Mesenchymal stem cell (in vitro differentiated cells and primary cell): ENCODE results near the gene LCN9.

Experiments
- DNase-seq: peaks from one replicate; pipeline ENCODE4 v3.0.0-alpha.2; 2013
- H2AFZ ChIP-seq: one replicate; pipeline ENCODE4 v1.6.1; 2013; ENCODE audit warnings: low read depth, mild to moderate bottlenecking, control low read depth, inconsistent platforms, low read length, moderate library complexity
- H2AK5ac ChIP-seq: 2 replicates; pipeline ENCODE4 v1.6.1; 2013; ENCODE audit warnings: low read length, moderate library complexity, mild to moderate bottlenecking, inconsistent platforms; ENCODE audit not compliant: severe bottlenecking
- H2BK120ac ChIP-seq: one replicate; pipeline ENCODE4 v1.6.1; 2013; ENCODE audit warnings: low read depth, mild to moderate bottlenecking, inconsistent platforms, low read length, moderate library complexity
- H2BK12ac ChIP-seq, 2 experiments: one replicate each; pipeline ENCODE4 v1.6.1; 2013; ENCODE audit warnings: inconsistent platforms in 2 of 2, low read length in 2 of 2, mild to moderate bottlenecking in 2 of 2, moderate library complexity in 2 of 2, control low read depth in 1 of 2
- H2BK15ac ChIP-seq: one replicate; pipeline ENCODE4 v1.6.1; 2013; ENCODE audit warnings: mild to moderate bottlenecking, low read depth, inconsistent platforms; ENCODE audit not compliant: poor library complexity, severe bottlenecking
- H2BK5ac ChIP-seq: 2 replicates; pipeline ENCODE4 v1.6.1; 2013; ENCODE audit warnings: low read depth, mild to moderate bottlenecking, low read length, control low read depth, inconsistent platforms; ENCODE audit not compliant: poor library complexity, severe bottlenecking
- H3K14ac ChIP-seq, 2 experiments: one replicate each; pipeline ENCODE4 v1.6.1; 2013; ENCODE audit warnings: inconsistent platforms in 2 of 2, low read length in 2 of 2, control low read depth in 1 of 2, mild to moderate bottlenecking in 1 of 2, moderate library complexity in 1 of 2
- H3K18ac ChIP-seq, 2 experiments: one replicate each; pipeline ENCODE4 v1.6.1; 2013; ENCODE audit warnings: inconsistent platforms in 2 of 2, low read length in 2 of 2, control low read depth in 1 of 2, low read depth in 1 of 2, mild to moderate bottlenecking in 1 of 2
- H3K23ac ChIP-seq, 2 experiments: one replicate each; pipeline ENCODE4 v1.6.1; 2013; ENCODE audit warnings: inconsistent platforms in 2 of 2, low read length in 2 of 2, mild to moderate bottlenecking in 2 of 2, moderate library complexity in 2 of 2, control low read depth in 1 of 2
- H3K27ac ChIP-seq: 2 replicates; pipeline ENCODE4 v1.5.1; 2013; ENCODE audit warnings: mild to moderate bottlenecking, moderate library complexity, low read length, control low read depth, inconsistent platforms; ENCODE audit not compliant: poor library complexity, severe bottlenecking
- H3K27me3 ChIP-seq, 2 experiments: 2 replicates each; pipeline versions ENCODE4 v1.6.1 to v1.7.0; 2013; ENCODE audit warnings: low read length in 2 of 2, mild to moderate bottlenecking in 2 of 2, moderate library complexity in 2 of 2, control low read depth in 1 of 2, inconsistent platforms in 1 of 2; ENCODE audit not compliant: control insufficient read depth in 1 of 2, insufficient read depth in 1 of 2
- H3K36me3 ChIP-seq, 2 experiments: 2 replicates each; pipeline versions ENCODE4 v1.6.1 to v1.7.0; 2013; ENCODE audit warnings: low read length in 2 of 2, control low read depth in 1 of 2, inconsistent platforms in 1 of 2, low read depth in 1 of 2, mild to moderate bottlenecking in 1 of 2; ENCODE audit not compliant: insufficient read depth in 2 of 2, control insufficient read depth in 1 of 2
- H3K4ac ChIP-seq, 2 experiments: one replicate each; pipeline ENCODE4 v1.6.1; 2013; ENCODE audit warnings: inconsistent platforms in 2 of 2, low read length in 2 of 2, mild to moderate bottlenecking in 2 of 2, moderate library complexity in 2 of 2, control low read depth in 1 of 2, low read depth in 1 of 2
- H3K4me1 ChIP-seq: 2 replicates; pipeline ENCODE4 v1.6.1; 2013; ENCODE audit warnings: low read depth, low read length, control low read depth; ENCODE audit not compliant: control insufficient read depth, insufficient read depth
- H3K4me2 ChIP-seq: 2 replicates; pipeline ENCODE4 v1.6.1; 2013; ENCODE audit warnings: low read length, mild to moderate bottlenecking, inconsistent platforms; ENCODE audit not compliant: poor library complexity, severe bottlenecking
- H3K4me3 ChIP-seq, 2 experiments: 2 replicates each; pipeline versions ENCODE4 v1.5.1 to v1.7.0; 2013; ENCODE audit warnings: low read length in 2 of 2, mild to moderate bottlenecking in 2 of 2, control low read depth in 1 of 2, low read depth in 1 of 2; ENCODE audit not compliant: insufficient read depth in 1 of 2
- H3K79me1 ChIP-seq: replicated peaks from 2 replicates; pipeline ENCODE4 v1.6.1; 2013; ENCODE audit warnings: mild to moderate bottlenecking, control low read depth, low read length, inconsistent platforms; ENCODE audit not compliant: poor library complexity, severe bottlenecking
- H3K9ac ChIP-seq: 2 replicates; pipeline ENCODE4 v1.7.0; 2013; ENCODE audit warnings: mild to moderate bottlenecking, low read length, moderate library complexity
- H3K9me3 ChIP-seq: 2 replicates; pipeline ENCODE4 v1.7.0; 2013; ENCODE audit warnings: mild to moderate bottlenecking, low read length; ENCODE audit not compliant: control insufficient read depth
- H4K8ac ChIP-seq: one replicate; pipeline ENCODE4 v1.6.1; 2013; ENCODE audit warnings: inconsistent platforms, mild to moderate bottlenecking, low read length, moderate library complexity
- H4K91ac ChIP-seq: one replicate; pipeline ENCODE4 v1.6.1; 2013; ENCODE audit warnings: mild to moderate bottlenecking, low read length, inconsistent platforms
- WGBS: methylation state at CpG from one replicate; pipeline ENCODE4 v1.1.7; 2013; ENCODE audit warnings: mixed read lengths; 5-methylcytosine and 5-hydroxymethylcytosine counted together

Gene LCN9

GRCh38 chr9:135618866-135619598 lies 44.1 kb upstream of the LCN9 start:
- Histone ChIP-seq H4K91ac (no peak overlapping the region), H2BK5ac (no peak overlapping the region), H3K14ac (no peak overlapping the region), H3K4me1 (no peaks in the 10 kb centered on the region), H3K23ac (no peak overlapping the region), H2AFZ (no peak overlapping the region), H3K79me1 (no peaks in the 10 kb centered on the region), H3K36me3 (no peaks in the 10 kb centered on the region), H4K8ac (no peak overlapping the region), H2AK5ac (no peak overlapping the region), H3K4ac (no peak overlapping the region), H3K9ac (no peak overlapping the region), H2BK15ac (no peak overlapping the region), H3K18ac (no peak overlapping the region), H3K27me3 (peaks cover 0 to 60% of the 10 kb centered on the region in 2 experiments), H2BK120ac (no peak overlapping the region), H3K27ac (no peak overlapping the region), H3K4me2 (no peak overlapping the region), H3K4me3 (no peak overlapping the region), H2BK12ac (no peak overlapping the region), H3K9me3 (no peaks in the 10 kb centered on the region)
- 73% methylated on average over 8 of the region's 8 CpGs for WGBS
- no peak for DNase-seq

GRCh38 chr9:135619599-135619886 lies 43.6 kb upstream of the LCN9 start:
- H3K4me2 ChIP-seq: no peak overlapping the region
- H3K79me1 ChIP-seq: no peaks in the 10 kb centered on the region
- no peak overlapping the region for H3K14ac ChIP-seq
- H2AK5ac ChIP-seq: no peak overlapping the region
- H2BK5ac ChIP-seq: no peak overlapping the region
- H3K18ac ChIP-seq: no peak overlapping the region
- no peak overlapping the region for H4K91ac ChIP-seq
- no peak overlapping the region for H3K23ac ChIP-seq
- no peak for DNase-seq
- no peaks in the 10 kb centered on the region for H3K9me3 ChIP-seq
- H4K8ac ChIP-seq: no peak overlapping the region
- WGBS: 84% methylated on average over 10 of the region's 10 CpGs
- no peak overlapping the region for H2BK120ac ChIP-seq
- no peaks in the 10 kb centered on the region for H3K36me3 ChIP-seq
- H3K4ac ChIP-seq: no peak overlapping the region
- no peak overlapping the region for H3K9ac ChIP-seq
- no peak overlapping the region for H2BK15ac ChIP-seq
- no peak overlapping the region for H3K27ac ChIP-seq
- H3K4me1 ChIP-seq: no peaks in the 10 kb centered on the region
- H3K27me3 ChIP-seq: peaks cover 0 to 59% of the 10 kb centered on the region in 2 experiments
- H2BK12ac ChIP-seq: no peak overlapping the region
- no peak overlapping the region for H2AFZ ChIP-seq
- H3K4me3 ChIP-seq: no peak overlapping the region

- Histone ChIP-seq H3K36me3 (no peaks in the 10 kb centered on the region), H3K9ac (no peak overlapping the region), H2BK15ac (no peak overlapping the region), H2BK120ac (no peak overlapping the region), H2AFZ (no peak overlapping the region), H3K27me3 (peaks cover 0 to 49% of the 10 kb centered on the region in 2 experiments), H3K27ac (no peak overlapping the region), H3K79me1 (no peaks in the 10 kb centered on the region), H4K8ac (no peak overlapping the region), H4K91ac (no peak overlapping the region), H3K4me1 (no peaks in the 10 kb centered on the region), H3K4me2 (no peak overlapping the region), H3K4ac (no peak overlapping the region), H3K23ac (no peak overlapping the region), H3K14ac (no peak overlapping the region), H3K9me3 (peaks cover under 1% of the 10 kb centered on the region), H3K4me3 (no peak overlapping the region), H3K18ac (no peak overlapping the region), H2BK12ac (no peak overlapping the region), H2AK5ac (no peak overlapping the region), H2BK5ac (no peak overlapping the region)
- no peak for DNase-seq
- 92% methylated on average over 6 of the region's 7 CpGs for WGBS
Measured at GRCh38 chr9:135620558-135620957, 42.6 kb upstream of the LCN9 start.

GRCh38 chr9:135622415-135623020 lies 40.6 kb upstream of the LCN9 start:
- no peak overlapping the region for H3K14ac ChIP-seq
- H2BK12ac ChIP-seq: no peak overlapping the region
- no peak overlapping the region for H3K27ac ChIP-seq
- no peaks in the 10 kb centered on the region for H3K79me1 ChIP-seq
- 72% methylated on average over 11 of the region's 11 CpGs for WGBS
- H3K4me3 ChIP-seq: no peak overlapping the region
- H2AFZ ChIP-seq: no peak overlapping the region
- H3K4me2 ChIP-seq: no peak overlapping the region
- no peak overlapping the region for H3K23ac ChIP-seq
- DNase-seq: no peak
- H3K9me3 ChIP-seq: peaks cover 11% of the 10 kb centered on the region
- no peak overlapping the region for H2BK120ac ChIP-seq
- no peak overlapping the region for H2AK5ac ChIP-seq
- H3K27me3 ChIP-seq: peaks cover 0 to 33% of the 10 kb centered on the region in 2 experiments
- no peak overlapping the region for H4K91ac ChIP-seq
- no peaks in the 10 kb centered on the region for H3K4me1 ChIP-seq
- H2BK5ac ChIP-seq: no peak overlapping the region
- no peaks in the 10 kb centered on the region for H3K36me3 ChIP-seq
- no peak overlapping the region for H3K4ac ChIP-seq
- H4K8ac ChIP-seq: no peak overlapping the region
- no peak overlapping the region for H3K9ac ChIP-seq
- no peak overlapping the region for H2BK15ac ChIP-seq
- no peak overlapping the region for H3K18ac ChIP-seq
